ENCODE results near the gene RORC. TPM values are rescaled to one million over a fixed set of nuclear protein-coding genes. Genes with fewer than 3 reads are reported as not detected.

The RORC gene
- polyA plus RNA-seq, 1 donor: 11.8 TPM

GRCh38 chr1:151847867-151848596, 16.4 kb upstream of the RORC start:
- DNase-seq: no peak

GRCh38 chr1:151846686-151847237, 15.2 kb upstream of the RORC start:
- no peak for DNase-seq

GRCh38 chr1:151846062-151846568, 14.5 kb upstream of the RORC start:
- DNase-seq: no peak

- DNase-seq: no peak
Observed at GRCh38 chr1:151843398-151843797, 11.8 kb upstream of the RORC start.

GRCh38 chr1:151841141-151841540, 9.5 kb upstream of the RORC start:
- DNase-seq: no peak

- DNase-seq: no peak
Observed at GRCh38 chr1:151840421-151840820, 8.8 kb upstream of the RORC start.

- no peak for DNase-seq
Observed at GRCh38 chr1:151839457-151840403, 8.1 kb upstream of the RORC start, which contains the start of gene C2CD4D. C2CD4D (minus strand) TSS chr1:151839820; CDS start chr1:151838989, 831 bp downstream.

- DNase-seq: no peak
Observed at GRCh38 chr1:151839082-151839412, 7.4 kb upstream of the RORC start.

- DNase-seq: no peak
Observed at GRCh38 chr1:151838222-151839081, 6.8 kb upstream of the RORC start.

GRCh38 chr1:151837884-151838221, 6.3 kb upstream of the RORC start:
- no peak for DNase-seq

GRCh38 chr1:151837197-151837596, 5.6 kb upstream of the RORC start:
- no peak for DNase-seq

- DNase-seq: no peak
Observed at GRCh38 chr1:151835596-151835995, 4.0 kb upstream of the RORC start.

GRCh38 chr1:151834239-151834638, 2.6 kb upstream of the RORC start:
- DNase-seq: no peak

- DNase-seq: no peak
Observed at GRCh38 chr1:151833172-151833900, 1.7 kb upstream of the RORC start.

- DNase-seq: no peak
Observed at GRCh38 chr1:151832318-151832980, 847 bp upstream of the RORC start.

- no peak for DNase-seq
Observed at GRCh38 chr1:151831256-151831591, 378 bp downstream of the RORC start.

GRCh38 chr1:151830055-151830454, 1.5 kb downstream of the RORC start:
- no peak for DNase-seq

GRCh38 chr1:151829352-151830046, 2.1 kb downstream of the RORC start:
- no peak for DNase-seq

- DNase-seq: no peak
Observed at GRCh38 chr1:151828921-151829320, 2.7 kb downstream of the RORC start.

GRCh38 chr1:151827853-151828252, 3.7 kb downstream of the RORC start:
- DNase-seq: no peak

Measured in hindlimb muscle (tissue), 1 donor.